ENCODE data around the gene GPR146.

GRCh38 chr7:1101563-1102431 lies 57.5 kb downstream of the GPR146 start:
- TF ChIP-seq POLR2A (IDR thresholded peaks at IDR 0.05) (no peak), EP300 (IDR thresholded peaks at IDR 0.05) (no peak)
- TF ChIP-seq, protein P1, sequence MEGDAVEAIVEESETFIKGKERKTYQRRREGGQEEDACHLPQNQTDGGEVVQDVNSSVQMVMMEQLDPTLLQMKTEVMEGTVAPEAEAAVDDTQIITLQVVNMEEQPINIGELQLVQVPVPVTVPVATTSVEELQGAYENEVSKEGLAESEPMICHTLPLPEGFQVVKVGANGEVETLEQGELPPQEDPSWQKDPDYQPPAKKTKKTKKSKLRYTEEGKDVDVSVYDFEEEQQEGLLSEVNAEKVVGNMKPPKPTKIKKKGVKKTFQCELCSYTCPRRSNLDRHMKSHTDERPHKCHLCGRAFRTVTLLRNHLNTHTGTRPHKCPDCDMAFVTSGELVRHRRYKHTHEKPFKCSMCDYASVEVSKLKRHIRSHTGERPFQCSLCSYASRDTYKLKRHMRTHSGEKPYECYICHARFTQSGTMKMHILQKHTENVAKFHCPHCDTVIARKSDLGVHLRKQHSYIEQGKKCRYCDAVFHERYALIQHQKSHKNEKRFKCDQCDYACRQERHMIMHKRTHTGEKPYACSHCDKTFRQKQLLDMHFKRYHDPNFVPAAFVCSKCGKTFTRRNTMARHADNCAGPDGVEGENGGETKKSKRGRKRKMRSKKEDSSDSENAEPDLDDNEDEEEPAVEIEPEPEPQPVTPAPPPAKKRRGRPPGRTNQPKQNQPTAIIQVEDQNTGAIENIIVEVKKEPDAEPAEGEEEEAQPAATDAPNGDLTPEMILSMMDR (IDR thresholded peaks at IDR 0.05) = no peak
